Retinal pigment epithelial cell (primary cell): ENCODE data around the gene GPR32.

Source experiments
- DNase-seq: peaks from one replicate; pipeline ENCODE4 v3.0.0-alpha.2; 2010; ENCODE audit warnings: low read depth
- H3K4me3 ChIP-seq: 2 replicates; pipeline ENCODE4 v1.5.1; 2011; ENCODE audit warnings: mild to moderate bottlenecking, low read length, control low read depth, moderate library complexity
- TF ChIP-seq, protein P1 (sequence below): conservative IDR thresholded peaks from 2 replicates; pipeline ENCODE4 v1.5.1; 2011; ENCODE audit warnings: low read depth, low read length, control low read depth, inconsistent platforms

The GPR32 gene

DNA sequence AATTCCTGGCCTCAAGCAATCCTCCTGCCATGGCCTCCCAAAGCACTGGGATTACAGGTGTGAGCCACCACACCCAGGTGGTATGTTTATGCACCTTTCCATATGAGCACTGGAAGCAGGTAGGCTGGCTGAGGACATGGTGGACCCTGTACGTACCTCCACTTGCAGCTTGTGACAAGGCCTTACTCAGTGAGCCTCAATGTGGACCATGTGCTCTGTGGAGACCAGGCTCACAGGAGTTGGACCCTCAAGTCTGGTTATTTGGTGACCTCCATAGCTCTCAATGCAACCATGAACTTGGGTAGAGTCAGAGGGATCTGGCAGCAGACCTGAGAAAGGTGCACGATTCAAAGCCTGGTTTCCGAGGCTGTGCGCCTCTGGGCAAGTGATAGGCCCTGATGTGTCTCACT, 25.4 kb downstream of the GPR32 start:
- DNase-seq = no peak
- TF ChIP-seq, protein P1, sequence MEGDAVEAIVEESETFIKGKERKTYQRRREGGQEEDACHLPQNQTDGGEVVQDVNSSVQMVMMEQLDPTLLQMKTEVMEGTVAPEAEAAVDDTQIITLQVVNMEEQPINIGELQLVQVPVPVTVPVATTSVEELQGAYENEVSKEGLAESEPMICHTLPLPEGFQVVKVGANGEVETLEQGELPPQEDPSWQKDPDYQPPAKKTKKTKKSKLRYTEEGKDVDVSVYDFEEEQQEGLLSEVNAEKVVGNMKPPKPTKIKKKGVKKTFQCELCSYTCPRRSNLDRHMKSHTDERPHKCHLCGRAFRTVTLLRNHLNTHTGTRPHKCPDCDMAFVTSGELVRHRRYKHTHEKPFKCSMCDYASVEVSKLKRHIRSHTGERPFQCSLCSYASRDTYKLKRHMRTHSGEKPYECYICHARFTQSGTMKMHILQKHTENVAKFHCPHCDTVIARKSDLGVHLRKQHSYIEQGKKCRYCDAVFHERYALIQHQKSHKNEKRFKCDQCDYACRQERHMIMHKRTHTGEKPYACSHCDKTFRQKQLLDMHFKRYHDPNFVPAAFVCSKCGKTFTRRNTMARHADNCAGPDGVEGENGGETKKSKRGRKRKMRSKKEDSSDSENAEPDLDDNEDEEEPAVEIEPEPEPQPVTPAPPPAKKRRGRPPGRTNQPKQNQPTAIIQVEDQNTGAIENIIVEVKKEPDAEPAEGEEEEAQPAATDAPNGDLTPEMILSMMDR = no peak
- H3K4me3 ChIP-seq = no peak overlapping the region

DNA sequence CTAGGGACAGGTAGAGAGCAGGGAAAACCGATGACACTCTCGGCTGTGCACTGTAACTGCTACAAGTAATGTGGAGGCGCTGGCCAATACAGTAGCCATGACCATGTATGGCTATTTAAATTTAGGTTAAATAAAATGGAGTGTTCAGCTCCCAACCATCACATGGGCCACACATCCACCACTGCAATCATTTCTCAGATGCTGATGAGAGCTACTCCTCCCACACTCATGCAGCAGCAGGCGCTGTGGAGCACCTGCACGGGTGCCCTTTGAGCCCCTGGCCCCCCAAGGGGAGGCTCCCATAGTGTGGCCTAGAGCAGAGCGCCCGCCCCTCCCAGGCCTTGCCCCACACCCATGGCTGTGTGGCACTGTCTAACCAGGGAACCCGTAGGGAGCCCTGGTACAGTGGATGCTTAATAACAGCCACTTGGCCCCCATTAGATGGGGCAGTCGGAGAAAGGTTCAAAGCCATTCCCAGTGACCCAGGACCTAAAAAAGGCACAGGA, 25.9 kb downstream of the GPR32 start:
- H3K4me3 ChIP-seq = no peak overlapping the region
- TF ChIP-seq, protein P1 = no peak
- no peak for DNase-seq

DNA sequence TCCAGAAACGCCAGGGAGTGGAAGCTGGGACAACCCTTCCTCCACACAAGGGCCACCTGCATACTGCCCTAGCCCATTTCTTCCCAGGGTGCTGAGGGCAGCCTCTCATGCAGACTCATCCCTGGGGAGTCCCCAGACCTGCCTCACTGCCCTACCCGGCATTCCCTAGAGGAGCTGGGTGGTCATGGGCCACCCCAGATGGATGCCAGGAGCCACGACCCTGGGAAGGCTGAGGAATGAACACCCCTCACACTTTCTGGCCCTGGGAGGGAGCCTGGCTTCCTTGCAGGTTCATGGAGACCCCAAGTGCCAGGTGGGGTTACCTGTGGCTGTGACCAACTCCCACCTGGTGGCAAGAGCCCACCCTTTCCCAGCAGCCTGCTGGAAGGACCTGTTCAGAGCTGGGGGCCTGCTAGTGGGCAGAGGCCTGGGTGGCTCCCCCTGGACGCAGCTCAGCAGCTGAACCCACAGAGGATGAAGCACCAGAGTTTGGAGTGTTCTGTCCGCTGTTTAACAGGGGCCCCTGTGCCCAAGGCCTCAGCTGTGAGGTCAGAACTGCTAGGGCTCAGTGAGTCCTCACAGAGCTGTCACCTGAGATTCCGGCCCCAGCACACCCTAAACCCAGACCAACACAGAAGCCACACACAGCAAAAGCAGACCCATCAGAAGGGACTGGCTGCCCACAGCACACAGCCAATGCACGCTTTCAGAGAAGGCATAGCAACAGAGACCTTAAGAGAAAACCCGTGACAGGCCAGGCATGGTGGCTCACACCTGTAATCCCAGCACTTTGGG, 26.6 kb downstream of the GPR32 start:
- H3K4me3 ChIP-seq = no peak overlapping the region

DNA sequence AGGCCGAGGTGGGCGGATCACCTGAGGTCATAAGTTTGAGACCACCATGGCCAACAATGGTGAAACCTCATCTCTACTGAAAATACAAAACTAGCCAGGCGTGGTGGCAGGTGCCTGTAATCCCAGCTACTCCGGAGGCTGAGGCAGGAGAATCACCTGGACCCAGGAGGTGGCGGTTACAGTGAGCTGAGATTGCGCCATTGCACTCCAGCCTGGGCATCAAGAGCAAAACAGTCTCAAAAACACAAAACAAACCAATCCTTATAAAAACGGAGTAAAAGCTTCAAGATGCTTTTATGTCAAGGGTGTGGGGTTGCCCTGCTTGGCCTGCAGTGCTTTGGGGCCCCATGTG, 27.1 kb downstream of the GPR32 start:
- H3K4me3 ChIP-seq = no peak overlapping the region
- DNase-seq = no peak
- TF ChIP-seq, protein P1 = no peak

More for the DNA sequence above, 26.6 kb downstream of the GPR32 start:
- TF ChIP-seq, protein P1 = no peak
- no peak for DNase-seq

DNA sequence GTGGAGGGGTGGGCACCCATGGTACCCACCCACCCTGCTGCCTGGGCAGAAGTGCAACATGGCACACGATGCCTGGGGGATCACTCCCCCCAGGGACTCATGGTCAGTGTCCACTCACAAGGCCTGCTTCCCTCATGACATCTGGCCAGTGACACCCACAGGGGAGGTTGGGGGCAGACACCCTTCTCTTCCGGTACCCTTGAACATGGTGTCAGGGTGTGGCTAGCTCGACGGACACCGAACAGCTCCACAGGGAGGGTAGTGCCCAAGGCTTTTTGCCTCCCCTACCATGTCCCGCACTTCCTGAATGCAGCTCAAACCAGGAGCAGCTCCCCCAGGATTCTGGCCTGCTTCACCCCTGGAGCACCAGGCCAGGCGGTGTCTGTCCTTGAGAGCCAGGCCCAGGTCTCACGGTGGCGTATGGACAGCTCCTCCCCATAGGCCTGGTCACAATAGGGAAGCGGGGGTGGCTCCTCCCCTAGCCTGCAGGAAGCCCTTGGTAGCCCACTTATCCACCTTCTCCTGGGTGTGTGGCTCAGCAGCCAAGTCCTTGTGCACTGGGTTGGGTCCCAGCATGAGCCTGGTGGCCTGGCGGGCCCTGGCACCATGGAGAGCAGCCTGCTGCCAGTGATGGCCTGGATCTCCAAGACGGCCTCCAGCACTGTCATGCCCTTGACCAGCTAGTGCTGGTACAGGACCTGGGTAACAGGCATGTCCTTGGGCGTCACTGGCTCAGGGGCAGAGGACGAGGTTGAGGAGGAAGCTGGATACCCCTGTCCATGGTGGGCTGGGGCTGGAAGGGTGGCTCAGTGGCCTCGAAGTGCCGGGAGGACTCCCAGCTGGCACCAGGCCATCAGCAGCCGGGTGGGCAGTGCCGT, 27.8 kb downstream of the GPR32 start:
- no peak for DNase-seq
- TF ChIP-seq, protein P1 = no peak
- H3K4me3 ChIP-seq = no peak overlapping the region

DNA sequence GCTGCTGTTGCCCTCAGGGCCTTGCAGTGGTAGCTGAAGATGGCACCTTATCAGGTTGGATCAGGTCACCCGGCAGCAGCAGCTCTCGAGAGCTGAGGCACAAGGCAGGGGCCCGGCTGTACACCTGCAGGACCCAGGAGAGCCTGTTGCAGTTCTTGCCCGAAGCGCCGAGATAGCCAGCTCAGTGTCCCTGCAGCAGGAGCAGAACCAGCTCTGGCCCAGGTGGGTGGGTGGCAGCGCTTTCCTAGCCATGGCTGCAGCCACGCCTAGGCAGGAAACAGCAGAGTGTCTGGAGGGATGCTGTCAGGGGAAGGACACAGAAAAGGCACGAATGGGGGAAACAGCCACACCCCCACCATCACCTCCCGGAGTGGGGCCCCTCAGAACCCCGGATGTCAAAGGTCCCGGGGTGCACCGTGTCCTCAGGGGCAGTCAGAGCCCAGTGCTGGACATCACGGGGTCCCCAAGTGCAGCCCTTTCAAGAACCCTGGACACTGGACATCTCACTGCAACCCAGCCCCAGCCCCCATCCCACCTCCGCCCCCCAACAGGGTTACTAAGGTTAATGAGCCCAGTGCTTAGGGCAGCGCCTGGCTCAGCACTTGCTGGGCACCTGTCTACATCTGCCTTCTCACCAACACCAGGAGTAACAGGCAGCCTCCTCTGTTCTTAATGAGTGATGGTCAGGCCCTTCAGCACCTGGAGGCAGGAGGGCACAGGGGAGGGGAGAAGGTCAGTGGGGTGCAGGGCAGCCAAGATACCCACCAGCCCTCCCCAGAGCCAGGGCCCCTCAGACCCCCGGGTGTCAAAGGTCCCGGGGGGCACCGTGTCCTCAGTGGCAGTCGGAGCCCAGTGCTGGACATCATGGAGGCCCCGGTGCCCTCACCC, 28.6 kb downstream of the GPR32 start:
- H3K4me3 ChIP-seq = no peak overlapping the region
- TF ChIP-seq, protein P1 = no peak
- no peak for DNase-seq
